Measurements from ENCODE around the gene CARD8. TPM values are rescaled to one million over a fixed set of nuclear protein-coding genes. Genes with fewer than 3 reads are reported as not detected.
"Not testable (repeated sequence)": the region's sequence is repeated elsewhere in the genome, so short reads cannot be mapped to it uniquely, and the experiment has no call there.

The CARD8 gene
- total and polyA plus RNA-seq, 5 donors from 2014 or later = 85.9 to 179 (median 91.9) TPM

GRCh38 chr19:48295458-48295857, 39.7 kb upstream of the CARD8 start:
- Mint-ChIP-seq H3K4me3 (no peak overlapping the region), H3K9me3 (no peaks in the 10 kb centered on the region), H3K4me1 (peaks cover 0 to 8% (median 2%) of the 10 kb centered on the region in 4 donors), H3K27ac (no peak overlapping the region), H3K36me3 (no peaks in the 10 kb centered on the region), H3K27me3 (peaks cover 13% of the 10 kb centered on the region)
- Histone ChIP-seq H3K27ac (ENCODE audit: insufficient read depth, low read length, poor library complexity, severe bottlenecking) (no peak overlapping the region), H3K4me3 (ENCODE audit: low read depth, low read length) (no peak overlapping the region), H3K36me3 (ENCODE audit: control insufficient read depth, insufficient read depth, low read length) (no peaks in the 10 kb centered on the region), H3K27me3 (ENCODE audit: control insufficient read depth, insufficient read depth, low read length) (no peaks in the 10 kb centered on the region), H3K9me3 (ENCODE audit: control insufficient read depth in 2 of 2, low read length in 2 of 2) (no peaks in the 10 kb centered on the region), H3K4me1 (ENCODE audit: control insufficient read depth, insufficient read depth, low read length, poor library complexity, severe bottlenecking) (peaks cover 9% of the 10 kb centered on the region)
- ATAC-seq (ENCODE audit: low read depth in 2 of 2) (no peak), DNase-seq (no peak)

- no peak overlapping the region for H3K27ac Mint-ChIP-seq
- peaks cover 0 to 8% (median 2%) of the 10 kb centered on the region in 4 donors for H3K4me1 Mint-ChIP-seq
- Histone ChIP-seq H3K9me3 (ENCODE audit: control insufficient read depth in 2 of 2, low read length in 2 of 2) (no peaks in the 10 kb centered on the region), H3K27me3 (ENCODE audit: control insufficient read depth, insufficient read depth, low read length) (no peaks in the 10 kb centered on the region), H3K27ac (ENCODE audit: insufficient read depth, low read length, poor library complexity, severe bottlenecking) (no peak overlapping the region), H3K36me3 (ENCODE audit: control insufficient read depth, insufficient read depth, low read length) (no peaks in the 10 kb centered on the region), H3K4me1 (ENCODE audit: control insufficient read depth, insufficient read depth, low read length, poor library complexity, severe bottlenecking) (peaks cover 9% of the 10 kb centered on the region), H3K4me3 (ENCODE audit: low read depth, low read length) (no peak overlapping the region)
- no peak for DNase-seq
- peaks cover 8% of the 10 kb centered on the region for H3K27me3 Mint-ChIP-seq
- H3K36me3 Mint-ChIP-seq = no peaks in the 10 kb centered on the region
- H3K4me3 Mint-ChIP-seq = no peak overlapping the region
- ATAC-seq (ENCODE audit: low read depth in 2 of 2) = no peak
- H3K9me3 Mint-ChIP-seq = no peaks in the 10 kb centered on the region
These were observed 37.1 kb upstream of the CARD8 start for GRCh38 chr19:48292798-48293197.

- not testable (repeated sequence) for H3K36me3 Mint-ChIP-seq
These were observed 35.7 kb upstream of the CARD8 start for GRCh38 chr19:48291489-48291815.

DNA sequence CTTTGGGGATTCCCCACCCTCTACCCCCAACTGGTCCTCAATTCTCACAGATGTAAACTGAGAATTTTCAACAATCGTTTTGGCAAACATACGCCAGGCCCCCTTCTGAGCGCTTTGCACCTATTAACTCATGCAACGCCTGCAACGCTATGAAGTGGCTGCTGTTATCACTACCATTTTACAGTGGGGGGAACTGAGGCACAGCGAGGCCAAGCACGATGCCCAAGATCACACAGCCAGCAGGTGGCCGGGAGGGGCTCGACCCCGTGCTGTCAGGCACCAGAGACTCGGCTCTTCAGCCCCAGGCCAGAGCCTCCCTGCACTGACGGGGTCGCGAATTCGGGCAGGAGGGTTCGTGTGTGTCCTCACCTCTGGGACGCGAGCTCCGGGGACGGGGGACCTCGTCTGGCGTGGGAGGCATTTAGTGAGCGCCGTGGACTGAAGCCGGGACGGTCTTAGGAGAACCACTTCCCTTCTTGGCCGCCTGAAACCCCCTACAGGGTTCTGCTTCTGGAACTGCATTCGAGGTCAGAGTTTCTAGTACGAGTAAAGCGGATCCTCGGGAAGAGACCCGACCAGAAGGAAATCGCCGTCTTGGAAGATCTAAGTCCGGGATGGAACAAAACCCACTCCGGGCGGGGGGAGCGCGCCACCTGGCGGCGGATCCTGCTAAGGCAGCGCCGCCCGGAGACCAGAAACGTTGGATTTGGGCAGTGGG, 35.2 kb upstream of the CARD8 start:
- Histone ChIP-seq H3K4me1 (ENCODE audit: control insufficient read depth, insufficient read depth, low read length, poor library complexity, severe bottlenecking) (peaks cover 9% of the 10 kb centered on the region), H3K27me3 (ENCODE audit: control insufficient read depth, insufficient read depth, low read length) (no peaks in the 10 kb centered on the region), H3K27ac (ENCODE audit: insufficient read depth, low read length, poor library complexity, severe bottlenecking) (no peak overlapping the region), H3K9me3 (ENCODE audit: control insufficient read depth in 2 of 2, low read length in 2 of 2) (peaks cover 0 to 4% of the 10 kb centered on the region in 2 experiments), H3K4me3 (ENCODE audit: low read depth, low read length) (peak overlapping the region; percentile 66), H3K36me3 (ENCODE audit: control insufficient read depth, insufficient read depth, low read length) (no peaks in the 10 kb centered on the region)
- no peak for ATAC-seq (ENCODE audit: low read depth in 2 of 2)
- H3K27ac Mint-ChIP-seq = no peak overlapping the region
- H3K27me3 Mint-ChIP-seq = peaks cover 18% of the 10 kb centered on the region
- H3K4me1 Mint-ChIP-seq = peaks cover 0 to 8% (median 2%) of the 10 kb centered on the region in 4 donors
- DNase-seq = peak; percentile 44 to 52 (median 46)
- peaks cover 3% of the 10 kb centered on the region for H3K36me3 Mint-ChIP-seq
- peak overlapping the region; percentile 60 to 83 (median 82) for H3K4me3 Mint-ChIP-seq
- H3K9me3 Mint-ChIP-seq = peaks cover 0 to 10% (median 0%) of the 10 kb centered on the region in 7 donors

More at GRCh38 chr19:48291489-48291815, 35.7 kb upstream of the CARD8 start:
- H3K4me3 ChIP-seq (ENCODE audit: low read depth, low read length) = peak overlapping the region; percentile 66
- H3K9me3 Mint-ChIP-seq; H3K27ac Mint-ChIP-seq; ATAC-seq (ENCODE audit: low read depth in 2 of 2); H3K4me1 ChIP-seq (ENCODE audit: control insufficient read depth, insufficient read depth, low read length, poor library complexity, severe bottlenecking); H3K36me3 ChIP-seq (ENCODE audit: control insufficient read depth, insufficient read depth, low read length); H3K27ac ChIP-seq (ENCODE audit: insufficient read depth, low read length, poor library complexity, severe bottlenecking); DNase-seq; H3K27me3 ChIP-seq (ENCODE audit: control insufficient read depth, insufficient read depth, low read length); H3K9me3 ChIP-seq (ENCODE audit: control insufficient read depth in 2 of 2, low read length in 2 of 2); H3K4me1 Mint-ChIP-seq: not testable (repeated sequence)
- Mint-ChIP-seq H3K4me3 (peak overlapping the region; percentile 60 to 83 (median 82)), H3K27me3 (peaks cover 13% of the 10 kb centered on the region)

GRCh38 chr19:48290401-48290770, 34.7 kb upstream of the CARD8 start:
- no peak overlapping the region for H3K4me3 Mint-ChIP-seq
- peaks cover 23% of the 10 kb centered on the region for H3K27me3 Mint-ChIP-seq
- no peak overlapping the region for H3K27ac Mint-ChIP-seq

DNA sequence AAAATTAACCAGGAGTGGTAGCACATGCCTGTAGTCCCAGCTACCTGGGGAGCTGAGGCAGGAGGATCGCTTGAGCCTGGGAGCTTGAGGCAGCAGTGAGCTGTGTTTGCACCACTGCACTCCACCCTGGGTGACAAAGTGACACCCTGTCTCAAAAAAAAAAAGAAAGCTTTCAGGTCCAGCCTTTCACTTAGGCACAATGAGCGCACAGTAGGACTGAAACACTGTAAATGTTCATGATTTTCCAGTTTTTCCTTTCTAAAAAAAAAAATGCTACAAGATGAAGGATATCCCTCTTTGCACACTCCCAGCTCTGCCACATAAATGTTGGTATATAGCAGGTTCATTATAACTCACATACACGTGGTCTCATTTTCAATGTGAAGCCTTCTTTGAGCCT, 32.0 kb upstream of the CARD8 start:
- H3K27ac ChIP-seq (ENCODE audit: insufficient read depth, low read length, poor library complexity, severe bottlenecking) = no peak overlapping the region
- Mint-ChIP-seq H3K4me1 (peaks cover 0 to 8% (median 2%) of the 10 kb centered on the region in 4 donors), H3K27ac (no peak overlapping the region), H3K27me3 (peaks cover 23% of the 10 kb centered on the region), H3K36me3 (peaks cover 6% of the 10 kb centered on the region), H3K9me3 (peaks cover 0 to 15% (median 3%) of the 10 kb centered on the region in 7 donors), H3K4me3 (no peak overlapping the region)
- H3K4me1 ChIP-seq (ENCODE audit: control insufficient read depth, insufficient read depth, low read length, poor library complexity, severe bottlenecking) = peaks cover 9% of the 10 kb centered on the region
- no peaks in the 10 kb centered on the region for H3K27me3 ChIP-seq (ENCODE audit: control insufficient read depth, insufficient read depth, low read length)
- no peaks in the 10 kb centered on the region for H3K36me3 ChIP-seq (ENCODE audit: control insufficient read depth, insufficient read depth, low read length)
- no peak overlapping the region for H3K4me3 ChIP-seq (ENCODE audit: low read depth, low read length)
- H3K9me3 ChIP-seq (ENCODE audit: control insufficient read depth in 2 of 2, low read length in 2 of 2) = peaks cover 7 to 8% of the 10 kb centered on the region in 2 experiments
- no peak for DNase-seq
- no peak for ATAC-seq (ENCODE audit: low read depth in 2 of 2)

More at GRCh38 chr19:48290401-48290770, 34.7 kb upstream of the CARD8 start:
- no peak overlapping the region for H3K27ac ChIP-seq (ENCODE audit: insufficient read depth, low read length, poor library complexity, severe bottlenecking)
- Mint-ChIP-seq H3K4me1 (peaks cover 0 to 8% (median 2%) of the 10 kb centered on the region in 4 donors), H3K36me3 (peaks cover 6% of the 10 kb centered on the region), H3K9me3 (peaks cover 0 to 12% (median 0%) of the 10 kb centered on the region in 7 donors)
- H3K4me3 ChIP-seq (ENCODE audit: low read depth, low read length) = no peak overlapping the region
- DNase-seq = no peak
- no peaks in the 10 kb centered on the region for H3K36me3 ChIP-seq (ENCODE audit: control insufficient read depth, insufficient read depth, low read length)
- no peaks in the 10 kb centered on the region for H3K27me3 ChIP-seq (ENCODE audit: control insufficient read depth, insufficient read depth, low read length)
- peaks cover 0 to 4% of the 10 kb centered on the region in 2 experiments for H3K9me3 ChIP-seq (ENCODE audit: control insufficient read depth in 2 of 2, low read length in 2 of 2)
- ATAC-seq (ENCODE audit: low read depth in 2 of 2) = no peak
- H3K4me1 ChIP-seq (ENCODE audit: control insufficient read depth, insufficient read depth, low read length, poor library complexity, severe bottlenecking) = peaks cover 9% of the 10 kb centered on the region

GRCh38 chr19:48284896-48285295, 29.2 kb upstream of the CARD8 start:
- DNase-seq (no peak), ATAC-seq (ENCODE audit: low read depth in 2 of 2) (no peak)
- no peak overlapping the region for H3K27ac Mint-ChIP-seq
- no peak overlapping the region for H3K4me3 Mint-ChIP-seq
- no peaks in the 10 kb centered on the region for H3K4me1 Mint-ChIP-seq
- peaks cover 6% of the 10 kb centered on the region for H3K36me3 Mint-ChIP-seq
- Histone ChIP-seq H3K27ac (ENCODE audit: insufficient read depth, low read length, poor library complexity, severe bottlenecking) (no peak overlapping the region), H3K27me3 (ENCODE audit: control insufficient read depth, insufficient read depth, low read length) (no peaks in the 10 kb centered on the region), H3K9me3 (ENCODE audit: control insufficient read depth in 2 of 2, low read length in 2 of 2) (peaks cover 7 to 8% of the 10 kb centered on the region in 2 experiments), H3K36me3 (ENCODE audit: control insufficient read depth, insufficient read depth, low read length) (no peaks in the 10 kb centered on the region), H3K4me1 (ENCODE audit: control insufficient read depth, insufficient read depth, low read length, poor library complexity, severe bottlenecking) (no peaks in the 10 kb centered on the region), H3K4me3 (ENCODE audit: low read depth, low read length) (no peak overlapping the region)
- peaks cover 0 to 15% (median 3%) of the 10 kb centered on the region in 7 donors for H3K9me3 Mint-ChIP-seq
- H3K27me3 Mint-ChIP-seq = peaks cover 15% of the 10 kb centered on the region

DNA sequence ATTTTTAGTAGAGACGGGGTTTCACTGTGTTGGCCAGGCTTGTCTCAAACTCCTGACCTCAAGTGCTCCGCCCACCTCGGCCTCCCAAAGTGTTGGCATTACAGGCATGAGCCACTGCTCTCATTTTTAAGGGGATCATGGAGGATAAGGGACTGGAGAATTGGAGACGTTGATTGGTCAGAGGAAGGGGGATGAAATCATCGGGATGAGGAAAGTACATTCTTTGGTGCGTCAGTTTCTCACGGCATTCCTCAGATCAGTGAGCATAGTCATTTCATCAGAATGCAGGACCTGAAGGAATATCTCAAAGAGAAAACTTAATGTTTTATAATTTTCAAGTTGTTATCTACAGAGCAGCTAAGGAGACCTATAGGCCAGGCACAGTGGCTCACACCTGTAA, 28.2 kb upstream of the CARD8 start:
- H3K36me3 Mint-ChIP-seq = peaks cover 6% of the 10 kb centered on the region
- no peaks in the 10 kb centered on the region for H3K4me1 ChIP-seq (ENCODE audit: control insufficient read depth, insufficient read depth, low read length, poor library complexity, severe bottlenecking)
- H3K27me3 Mint-ChIP-seq = peaks cover 15% of the 10 kb centered on the region
- no peak overlapping the region for H3K4me3 ChIP-seq (ENCODE audit: low read depth, low read length)
- no peak overlapping the region for H3K27ac ChIP-seq (ENCODE audit: insufficient read depth, low read length, poor library complexity, severe bottlenecking)
- H3K4me1 Mint-ChIP-seq = no peaks in the 10 kb centered on the region
- DNase-seq (no peak), ATAC-seq (ENCODE audit: low read depth in 2 of 2) (no peak)
- no peak overlapping the region for H3K4me3 Mint-ChIP-seq
- no peaks in the 10 kb centered on the region for H3K36me3 ChIP-seq (ENCODE audit: control insufficient read depth, insufficient read depth, low read length)
- peaks cover 0 to 15% (median 3%) of the 10 kb centered on the region in 7 donors for H3K9me3 Mint-ChIP-seq
- no peak overlapping the region for H3K27ac Mint-ChIP-seq
- H3K27me3 ChIP-seq (ENCODE audit: control insufficient read depth, insufficient read depth, low read length) = no peaks in the 10 kb centered on the region
- peaks cover 7 to 8% of the 10 kb centered on the region in 2 experiments for H3K9me3 ChIP-seq (ENCODE audit: control insufficient read depth in 2 of 2, low read length in 2 of 2)

Data from CD4-positive, CD25-positive, alpha-beta regulatory T cell (primary cell).